HG02938 (cell line): ENCODE results near the gene MMP1.

ENCODE experiments used
- ATAC-seq: cut with Tn5 transposase; IDR thresholded peaks from one replicate; pipeline ENCODE4 v1.9.1; 2021; ENCODE audit warnings: mild to moderate bottlenecking, moderate library complexity; ENCODE audit not compliant: unreplicated experiment

MMP1 gene

DNA sequence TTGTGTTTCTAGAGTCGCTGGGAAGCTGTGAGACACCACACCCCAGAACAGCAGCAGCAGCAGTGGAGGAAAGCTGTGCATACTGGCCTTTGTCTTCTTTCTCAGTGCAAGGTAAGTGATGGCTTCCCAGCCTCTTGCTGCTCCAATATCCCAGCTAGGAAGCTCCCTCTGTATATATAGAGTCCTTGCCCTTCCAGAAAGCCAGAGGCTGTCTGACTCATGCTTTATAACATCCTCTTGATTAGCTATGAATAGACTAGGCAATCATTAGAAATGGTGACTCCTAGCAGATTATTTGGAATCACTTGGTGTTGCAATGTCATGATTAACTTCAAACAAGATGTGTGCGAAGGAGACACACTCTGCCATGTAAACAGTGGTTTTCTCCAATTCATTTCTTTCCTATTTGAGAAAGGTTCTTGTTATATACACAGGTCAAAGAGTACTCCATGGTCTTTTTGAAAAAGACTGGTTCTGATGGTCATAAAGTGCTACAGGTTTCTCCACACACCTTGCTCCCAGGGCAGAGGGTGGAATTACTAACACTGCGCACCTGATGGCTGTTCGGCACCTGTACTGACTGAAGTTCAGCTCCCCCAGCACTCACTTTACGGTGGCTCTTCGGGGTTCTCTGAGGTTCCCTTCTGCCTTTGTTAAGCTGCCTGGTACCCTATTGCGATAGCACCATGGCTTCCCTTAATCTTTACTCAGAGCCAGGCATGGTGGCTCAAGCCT lies at the start of gene MMP1:
Gene MMP1, minus strand, starts transcription at position 149 of the 735 bp plus-strand sequence. Its CDS starts 68 bp downstream, at position 81.
- ATAC-seq, result no peak

DNA sequence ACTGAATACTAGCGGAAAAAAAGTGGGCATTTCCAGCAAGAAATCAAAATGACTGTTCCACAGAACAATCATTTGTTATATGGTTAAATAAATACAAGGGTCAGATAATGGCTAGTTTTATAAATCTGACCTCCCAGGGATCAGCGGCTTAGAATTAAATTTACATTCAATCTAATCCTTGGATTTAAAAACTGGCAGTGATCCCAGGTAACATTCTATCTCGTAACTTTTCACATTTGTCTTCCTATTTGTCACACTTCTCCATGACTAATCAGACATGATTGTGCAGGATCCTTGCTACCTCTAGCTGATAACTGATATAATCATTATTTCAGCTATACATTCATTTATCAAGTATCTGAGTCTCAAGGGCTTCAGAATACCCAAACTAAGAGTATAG lies 48.3 kb upstream of the MMP1 start:
- no peak for ATAC-seq

DNA sequence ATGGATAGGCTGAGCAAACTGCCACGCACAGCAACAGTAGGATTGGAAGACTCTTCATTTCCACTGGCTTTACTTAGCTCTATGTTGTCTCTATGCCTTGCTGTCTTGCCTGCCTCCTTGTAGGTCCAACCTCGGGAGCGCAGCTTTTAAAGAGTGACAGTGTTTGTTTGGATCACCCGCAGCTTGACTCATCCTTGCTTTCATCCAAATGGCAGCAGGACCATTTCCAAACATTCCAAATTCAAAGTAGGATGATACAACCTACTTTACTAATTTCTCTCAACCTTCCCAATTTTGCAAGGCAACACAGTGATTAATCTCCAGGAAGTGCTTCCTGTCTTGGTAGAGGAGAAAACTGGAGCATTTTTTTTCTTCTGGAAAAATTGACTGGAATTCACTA lies 45.5 kb upstream of the MMP1 start, which contains the start of gene MMP3:
Gene MMP3, minus strand, starts transcription at position 121 of the 400 bp plus-strand sequence. Its CDS starts 63 bp downstream, at position 58.
- no peak for ATAC-seq

- no peak for ATAC-seq
Observed at GRCh38 chr11:102842930-102843329, 45.0 kb upstream of the MMP1 start.

DNA sequence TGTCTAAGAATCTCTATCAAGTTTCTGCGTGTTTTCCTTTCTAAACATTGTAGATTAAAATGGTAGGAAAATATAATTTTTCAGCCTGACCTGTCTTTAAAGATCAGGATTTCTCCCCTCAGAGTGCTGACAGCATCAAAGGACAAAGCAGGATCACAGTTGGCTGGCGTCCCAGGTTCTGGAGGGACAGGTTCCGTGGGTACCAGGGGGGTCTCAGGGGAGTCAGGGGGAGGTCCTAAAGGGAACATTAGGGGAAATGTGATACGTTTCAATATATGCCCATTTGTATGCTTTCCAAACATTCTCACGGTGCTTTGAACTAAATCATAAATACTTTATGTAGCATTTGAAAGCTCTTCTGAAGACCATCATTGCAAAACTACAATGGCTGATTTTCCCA lies 42.1 kb upstream of the MMP1 start:
- ATAC-seq, result no peak

- no peak for ATAC-seq
Observed at GRCh38 chr11:102837646-102838045, 39.7 kb upstream of the MMP1 start.

GRCh38 chr11:102837156-102837555 lies 39.2 kb upstream of the MMP1 start:
- ATAC-seq, result no peak

GRCh38 chr11:102836290-102836875 lies 38.4 kb upstream of the MMP1 start:
- ATAC-seq, result no peak

- ATAC-seq, result no peak
Observed at GRCh38 chr11:102833731-102834130, 35.8 kb upstream of the MMP1 start.

GRCh38 chr11:102832612-102833011 lies 34.7 kb upstream of the MMP1 start:
- ATAC-seq, result no peak

DNA sequence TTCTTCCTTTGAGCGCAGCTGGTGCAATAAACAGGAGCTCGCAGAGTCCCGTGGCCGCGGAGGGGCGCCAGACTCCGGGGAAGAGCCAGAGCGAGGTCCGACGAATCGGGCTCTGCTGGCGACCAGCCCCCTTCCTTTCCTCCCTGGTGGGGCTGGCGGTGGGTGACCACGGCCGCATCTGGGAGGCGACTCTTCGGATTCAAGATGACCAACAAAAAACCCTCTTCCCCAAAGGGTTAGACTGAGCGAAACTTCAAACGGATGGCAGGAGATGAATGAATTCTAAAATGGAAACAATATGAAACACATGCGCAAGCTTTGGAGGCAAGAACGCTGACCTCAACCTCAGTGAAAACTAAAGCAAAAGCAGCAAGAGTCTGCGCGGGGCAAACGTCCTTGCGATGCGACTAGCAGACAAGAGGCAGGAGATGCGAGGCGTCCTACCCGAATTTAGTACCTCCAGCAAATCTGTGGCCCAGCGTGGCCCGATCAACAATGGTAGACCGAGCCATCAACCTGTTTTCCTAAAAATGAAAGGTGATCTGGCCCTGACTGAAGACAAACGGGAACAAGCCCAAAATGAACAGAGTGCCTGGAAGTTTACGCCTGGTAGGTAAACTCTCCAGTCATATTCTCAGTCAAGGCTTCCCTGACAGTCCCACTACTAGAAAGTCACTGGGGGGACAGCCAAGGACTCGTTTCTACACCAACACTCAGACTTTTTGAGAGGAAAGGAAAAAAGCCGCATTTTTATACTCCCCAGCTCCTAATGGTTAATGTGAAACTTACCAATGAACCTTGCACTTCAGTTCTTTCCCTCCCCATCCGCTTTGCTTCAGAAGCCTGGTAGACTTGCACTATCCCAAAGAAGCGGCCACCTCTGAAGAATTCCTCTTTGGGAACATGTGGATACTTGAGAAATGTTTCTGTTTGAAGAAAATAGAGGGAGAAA lies 33.8 kb upstream of the MMP1 start:
- no peak for ATAC-seq

DNA sequence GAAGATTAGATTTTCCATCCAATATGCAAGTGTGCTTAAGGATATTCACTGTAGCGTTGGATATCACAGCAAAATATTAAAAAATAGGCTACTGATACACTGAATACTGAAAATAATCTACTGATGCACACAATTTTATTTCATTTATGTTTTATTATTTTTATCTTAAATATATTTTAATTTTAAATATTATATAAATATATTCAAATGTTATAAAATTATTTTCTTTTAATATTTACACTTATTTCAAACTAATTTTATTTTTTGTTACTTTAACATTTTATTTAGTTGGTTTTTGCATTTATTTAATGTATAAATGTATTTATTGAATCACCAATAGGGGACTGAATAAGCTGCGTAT lies 33.1 kb upstream of the MMP1 start:
- ATAC-seq, result no peak

DNA sequence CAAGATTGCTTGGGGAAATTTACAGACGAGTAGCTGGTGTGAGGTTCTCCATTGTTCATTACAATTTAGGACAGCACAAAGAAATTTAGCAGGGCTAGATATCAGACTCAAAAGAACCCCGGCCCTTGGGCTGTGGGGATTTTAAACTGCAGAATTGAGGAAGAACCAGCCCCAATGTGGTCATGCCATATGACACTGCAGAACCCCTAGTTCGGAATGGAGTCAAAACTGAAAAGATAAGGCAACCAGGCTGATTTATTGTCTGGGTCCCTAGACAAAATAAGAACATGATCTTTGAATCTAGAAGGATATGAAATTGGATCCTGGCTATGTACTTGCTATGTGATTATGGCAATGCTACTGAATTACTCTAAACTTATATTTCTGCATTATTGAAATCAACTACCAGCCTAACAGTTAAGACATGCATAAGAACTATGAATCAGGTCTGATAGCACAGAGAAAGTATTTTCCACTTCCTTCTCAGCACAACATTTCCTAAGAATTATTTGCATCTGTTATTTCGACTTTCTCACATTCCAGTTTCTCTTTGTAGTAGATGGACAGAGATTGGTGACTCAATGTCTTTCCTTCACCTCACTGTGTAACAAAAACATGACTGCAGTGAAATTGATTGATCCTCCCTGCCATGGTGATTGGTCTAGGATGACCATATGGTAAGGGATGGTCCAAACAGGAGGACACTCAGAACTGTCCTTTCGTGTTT lies 32.2 kb upstream of the MMP1 start:
- no peak for ATAC-seq

GRCh38 chr11:102829316-102830000 lies 31.5 kb upstream of the MMP1 start:
- no peak for ATAC-seq

- ATAC-seq, result no peak
Observed at GRCh38 chr11:102824556-102824955, 26.6 kb upstream of the MMP1 start.

- no peak for ATAC-seq
Observed at GRCh38 chr11:102819491-102819890, 21.5 kb upstream of the MMP1 start.

- ATAC-seq, result no peak
Observed at GRCh38 chr11:102813484-102813883, 15.5 kb upstream of the MMP1 start.

- no peak for ATAC-seq
Observed at GRCh38 chr11:102812188-102812587, 14.2 kb upstream of the MMP1 start.

DNA sequence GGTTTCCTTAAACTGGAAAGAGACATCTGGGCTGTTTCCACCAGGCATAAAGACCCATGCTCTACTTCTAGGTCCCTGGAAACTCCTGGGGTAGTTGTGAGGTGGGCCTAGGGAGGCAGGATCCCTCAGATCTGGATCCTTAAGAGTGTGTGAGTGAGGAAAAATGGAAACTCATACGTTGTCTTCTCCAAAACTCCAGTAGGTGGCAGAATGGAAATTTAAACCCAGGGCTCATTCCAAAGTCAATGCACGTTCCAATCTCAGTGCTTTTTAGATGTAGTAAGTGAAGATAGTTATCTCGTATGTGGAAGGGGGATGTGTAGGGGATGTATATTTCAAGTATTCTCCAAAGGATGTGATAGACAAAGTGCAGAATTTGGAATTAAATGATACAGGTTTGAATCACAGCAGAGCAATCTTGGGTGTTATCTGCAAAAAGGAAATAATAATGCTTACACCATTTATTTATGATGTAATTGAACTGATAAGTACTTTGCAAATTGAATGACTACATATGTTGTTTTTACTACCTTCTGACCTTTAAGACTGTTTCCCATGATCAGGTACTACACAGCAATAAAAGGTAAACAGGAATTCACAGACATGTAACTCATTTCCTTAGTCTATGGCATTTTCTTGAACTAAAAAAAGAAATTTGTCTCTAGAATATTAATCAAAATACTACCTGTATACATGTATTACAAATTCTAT lies 13.1 kb upstream of the MMP1 start:
- ATAC-seq, result no peak

GRCh38 chr11:102809971-102810370 lies 12.0 kb upstream of the MMP1 start:
- no peak for ATAC-seq
